K562 (cell line): ENCODE results near the gene CLCNKB. TPM values are rescaled to one million over a fixed set of nuclear protein-coding genes. Genes with fewer than 3 reads are reported as not detected.

Experiments
- ATAC-seq: fragments of 200-7000 bp; cut with Tn5 transposase; 3 replicates; pipeline ENCODE4 v1.9.1; 2020; ENCODE audit warnings: moderate library complexity
- BruUV-seq: library from RNA; stranded (reverse); fragments of 400-500 nt; replicated peaks from 2 replicates; lab custom pipeline; 2021; lab: Mats Ljungman, UMichigan
- CTCF ChIA-PET: fragments of 300-600 bp; formaldehyde crosslinking; extraction: SDS; loops from one replicate; lab custom pipeline; 2021; ENCODE audit warnings: low intra/inter-chr PET ratio; lab: Yijun Ruan, JAX
- POLR2A ChIA-PET: fragments of 300-600, 350-650 bp; sonication (Branson Sonifier 250); formaldehyde crosslinking; extraction: SDS; loops from one replicate; lab custom pipeline; 2021; ENCODE audit warnings: antibody characterized with exemption, inconsistent platforms; lab: Yijun Ruan, JAX
- DNase-seq, 4 experiments: peaks; one replicate each; pipeline versions ENCODE4 v3.0.0 to v3.0.0-alpha.2; 2011 to 2018; ENCODE audit warnings: low spot score in 3 of 4, mixed read lengths in 3 of 4; ENCODE audit errors: extremely low read depth in 1 of 4
- FAIRE-seq: peaks from 2 replicates; lab custom pipeline; 2011; peaks lifted over from hg19 to GRCh38; lab: Jason Lieb, UNC
- H2AFZ ChIP-seq: 2 replicates; pipeline ENCODE4 v1.6.0; 2011; ENCODE audit warnings: low read depth, low read length, control low read depth, inconsistent platforms
- H3K27ac ChIP-seq: fragments of 200-600 bp; 3 replicates; pipeline ENCODE4 v1.8.0; 2011; ENCODE audit warnings: low read depth, mild to moderate bottlenecking, control low read depth, inconsistent platforms, low read length, moderate library complexity, mixed read lengths; ENCODE audit errors: extremely low read depth
- H3K27me3 ChIP-seq, 2 experiments: fragments of 300-600 bp in 1 of 2; 2 replicates in 1 of 2; 3 replicates in 1 of 2; pipeline versions ENCODE4 v1.6.0 to v1.8.0; 2011; ENCODE audit warnings: inconsistent platforms in 2 of 2, low read length in 2 of 2, mild to moderate bottlenecking in 1 of 2, mixed read lengths in 1 of 2, moderate library complexity in 1 of 2; ENCODE audit not compliant: control insufficient read depth in 2 of 2, insufficient read depth in 2 of 2
- H3K36me3 ChIP-seq: fragments of 300-600 bp; 3 replicates; pipeline ENCODE4 v1.8.0; 2011; ENCODE audit warnings: mild to moderate bottlenecking, low read length, inconsistent platforms; ENCODE audit not compliant: control insufficient read depth, insufficient read depth
- H3K4me1 ChIP-seq, 2 experiments: fragments of 200-600 bp in 1 of 2; replicated peaks in 1 of 2; 2 replicates in 1 of 2; 3 replicates in 1 of 2; pipeline versions ENCODE4 v1.5.1 to v1.8.0; 2011; ENCODE audit warnings: inconsistent platforms in 2 of 2, low read length in 2 of 2, mild to moderate bottlenecking in 1 of 2, mixed read lengths in 1 of 2, moderate library complexity in 1 of 2; ENCODE audit not compliant: control insufficient read depth in 2 of 2, insufficient read depth in 2 of 2
- H3K4me2 ChIP-seq: 2 replicates; pipeline ENCODE4 v1.6.1; 2011; ENCODE audit warnings: low read length, control low read depth, inconsistent platforms, mixed read lengths; ENCODE audit not compliant: insufficient read depth
- H3K4me3 ChIP-seq: fragments of 200-600 bp; sonication (generic), shearing (Covaris generic); 2 replicates; pipeline ENCODE4 v1.5.1; 2016; ENCODE audit warnings: control low read depth, inconsistent platforms
- H3K79me2 ChIP-seq: fragments of 200-600 bp; 3 replicates; pipeline ENCODE4 v1.8.0; 2011; ENCODE audit warnings: low read length, inconsistent platforms; ENCODE audit not compliant: control insufficient read depth, insufficient read depth
- H3K9ac ChIP-seq, 2 experiments: 2 replicates each; pipeline versions ENCODE4 v1.6.0 to v1.6.1; 2011; ENCODE audit warnings: low read depth in 2 of 2, low read length in 2 of 2, control low read depth in 1 of 2, inconsistent platforms in 1 of 2, mild to moderate bottlenecking in 1 of 2, mixed read lengths in 1 of 2; ENCODE audit not compliant: insufficient read depth in 1 of 2
- H3K9me1 ChIP-seq: one replicate; pipeline ENCODE4 v1.6.0; 2011; ENCODE audit warnings: inconsistent platforms, mild to moderate bottlenecking, low read length, moderate library complexity; ENCODE audit not compliant: control insufficient read depth, insufficient read depth
- H3K9me3 ChIP-seq: replicated peaks from 2 replicates; pipeline ENCODE4 v1.5.1; 2011; ENCODE audit warnings: low read depth, low read length, inconsistent platforms; ENCODE audit not compliant: control insufficient read depth, insufficient read depth
- H4K20me1 ChIP-seq: replicated peaks from 2 replicates; pipeline ENCODE4 v1.6.1; 2011; ENCODE audit warnings: low read length, inconsistent platforms, mixed read lengths; ENCODE audit not compliant: control insufficient read depth, insufficient read depth
- HLTF ChIP-seq: fragments of 450-650 bp; IDR thresholded peaks from 2 replicates; pipeline ENCODE4 v1.6.1; 2016
- KAT8 ChIP-seq: fragments of 450-650 bp; IDR thresholded peaks from 2 replicates; pipeline ENCODE4 v1.6.1; 2016; ENCODE audit warnings: low read depth, mild to moderate bottlenecking
- KHSRP ChIP-seq: fragments of 450-650 bp; IDR thresholded peaks from 2 replicates; pipeline ENCODE4 v1.6.1; 2017
- PRDM10 ChIP-seq: fragments of 450-650 bp; IDR thresholded peaks from 2 replicates; pipeline ENCODE4 v1.6.1; 2018; ENCODE audit not compliant: partially characterized antibody
- PRMT5 ChIP-seq: sonication (generic); formaldehyde crosslinking; IDR thresholded peaks from 2 replicates; pipeline ENCODE4 v1.5.0; 2020; ENCODE audit warnings: missing genetic modification reagents
- TAF1 ChIP-seq: IDR thresholded peaks from 2 replicates; pipeline ENCODE4 v1.6.1; 2011; ENCODE audit warnings: mild to moderate bottlenecking, low read length, moderate library complexity; ENCODE audit not compliant: insufficient read depth, control insufficient read depth, severe bottlenecking; ENCODE audit errors: extremely low read depth
- ZNF75A ChIP-seq: fragments of 450-650 bp; formaldehyde crosslinking; IDR thresholded peaks from 2 replicates; pipeline ENCODE4 v1.4.0; 2020; ENCODE audit warnings: mild to moderate bottlenecking
- WGBS: fragments of 100-300 bp; shearing (Covaris generic); methylation state at CpG from one replicate; pipeline ENCODE4 v1.1.6; 2016; ENCODE audit warnings: low coverage, mixed read lengths; ENCODE audit not compliant: insufficient coverage; ENCODE audit errors: missing lambda C conversion rate; 5-methylcytosine and 5-hydroxymethylcytosine counted together
- in situ Hi-C: fragments of 300-500 bp; cut with MboI; formaldehyde crosslinking; loops from 4 replicates; pipeline ENCODE4 v1.15.0; 2018; ENCODE audit warnings: inconsistent platforms, mixed read lengths
- intact Hi-C: fragments of 100-400 bp; cut with micrococcal nuclease; formaldehyde crosslinking; loops from 2 replicates; pipeline ENCODE4 v1.14.2; 2022
- polyA plus RNA-seq, 8 experiments: library from polyadenylated mRNA; depleted of rRNA in 4 of 8; stranded (reverse) in 5 of 8; unstranded in 3 of 8; fragments of >200 nt; fragmentation: Nextera tagmentation in 2 of 8; fragmentation: Illumina TruSeq in 1 of 8; extraction: Ambion mirVana in 2 of 8; extraction: Trizol in 1 of 8; gene quantifications; 2 replicates each; pipeline versions ENCODE4 v1.2.1 to v1.2.3, GENCODE V29; 2011 to 2014; ENCODE audit warnings: inconsistent platforms in 1 of 8, missing spikeins in 1 of 8
- total RNA-seq, 7 experiments: library from RNA; depleted of rRNA in 6 of 7; stranded (reverse); fragments of >200 nt in 6 of 7; fragmentation: Illumina TruSeq in 2 of 7; extraction: Trizol in 2 of 7; gene quantifications; 2 replicates each; pipeline versions ENCODE4 v1.2.1 to v1.2.3, GENCODE V29; 2011 to 2021; ENCODE audit warnings: low replicate concordance in 1 of 7

The CLCNKB gene
- total and polyA plus RNA-seq, 9 of the 15 experiments (the other 6 are each of a cell fraction or from before 2014, with no cell fraction given) = 0.08 to 1.7 (median 0.64) TPM

- TF ChIP-seq PRDM10 = peak; percentile 58
- no peak for TF ChIP-seq KHSRP
- TF ChIP-seq, all 486 proteins: peak for 3
Measured at GRCh38 chr1:16046842-16047241, 3.3 kb downstream of the CLCNKB start (continued).

- no peaks in the 10 kb centered on the region for H3K36me3 ChIP-seq
- no peak overlapping the region for H3K4me3 ChIP-seq
- H3K9me1 ChIP-seq = no peaks in the 10 kb centered on the region
- H4K20me1 ChIP-seq = no peaks in the 10 kb centered on the region
- H3K9ac ChIP-seq = peak overlapping the region in 1 of 2 experiments; percentile 18; a peak in 2 of 4 replicates
- whole genome bisulfite sequencing = 55% methylated on average over 10 of the region's 19 CpGs
- in situ Hi-C loops = no loop called here
- no TSS peak for BruUV-seq
- intact Hi-C loops = no loop called here
- ATAC-seq (no peak), DNase-seq (no peak), FAIRE-seq (no peak)
- TF ChIP-seq HLTF (no peak), KAT8 (no peak), PRMT5 (no peak), ZNF75A (CRISPR knock-in tag) (no peak), TAF1 (no peak)
- H3K4me1 ChIP-seq = peaks cover 7 to 73% of the 10 kb centered on the region in 2 experiments; a peak in 4 of 5 replicates
- H3K4me2 ChIP-seq = no peak overlapping the region
- H3K27me3 ChIP-seq = no peaks in the 10 kb centered on the region
- H3K79me2 ChIP-seq = no peaks in the 10 kb centered on the region
- CTCF ChIA-PET = no interaction called here
- no peak overlapping the region for H2AFZ ChIP-seq
- no peaks in the 10 kb centered on the region for H3K9me3 ChIP-seq
- no peak overlapping the region for H3K27ac ChIP-seq
- POLR2A ChIA-PET = interaction anchor here (0.6 to 0.7 kb wide), 2 partner anchors 10 to 22 kb away, joined by 3 read pairs; no protein-coding TSS in a partner anchor
Measured at GRCh38 chr1:16047791-16048475, 4.4 kb downstream of the CLCNKB start.
